Uterus (tissue), 4 donors: ENCODE data around the gene PTPRR. TPM values are rescaled to one million over a fixed set of nuclear protein-coding genes. Genes with fewer than 3 reads are reported as not detected.
"Not testable (repeated sequence)": the region's sequence is repeated elsewhere in the genome, so short reads cannot be mapped to it uniquely, and the experiment has no call there.

Source experiments
- DNase-seq, 2 donors: peaks; one replicate each; pipeline ENCODE4 v3.0.0-alpha.2; 2019 to 2020
- H3K27ac ChIP-seq, 2 donors: fragments of 200-600 bp; sonication (generic); 1 replicate in 1 of 2; 2 replicates in 1 of 2; pipeline ENCODE4 v1.5.1; 2016 to 2018
- H3K27me3 ChIP-seq, 2 donors: fragments of 200-600 bp; sonication (generic); one replicate each; pipeline ENCODE4 v1.5.1; 2018 to 2019; ENCODE audit warnings: control low read depth in 1 of 2
- H3K36me3 ChIP-seq, 2 donors: fragments of 200-600 bp; sonication (generic); one replicate each; pipeline ENCODE4 v1.5.1; 2019; ENCODE audit warnings: control low read depth in 1 of 2
- H3K4me1 ChIP-seq, 2 donors: fragments of 200-600 bp; sonication (generic); one replicate each; pipeline ENCODE4 v1.5.1; 2018 to 2019; ENCODE audit warnings: control low read depth in 1 of 2
- H3K4me3 ChIP-seq, 2 donors: fragments of 200-600 bp; sonication (generic); 1 replicate in 1 of 2; 2 replicates in 1 of 2; pipeline ENCODE4 v1.5.1; 2018 to 2019; ENCODE audit warnings: mild to moderate bottlenecking in 1 of 2
- H3K9me3 ChIP-seq, 2 donors: fragments of 200-600 bp; sonication (generic); one replicate each; pipeline ENCODE4 v1.5.1; 2019; ENCODE audit warnings: control low read depth in 1 of 2
- POLR2A ChIP-seq, 2 donors: fragments of 450-650 bp; IDR thresholded peaks; one replicate each; pipeline ENCODE4 v1.6.1; 2016; ENCODE audit warnings: antibody characterized with exemption in 2 of 2, mild to moderate bottlenecking in 1 of 2, moderate library complexity in 1 of 2
- intact Hi-C: fragments of 100-400 bp; cut with DNase I; formaldehyde crosslinking; loops from one replicate; pipeline ENCODE4 v1.15.1; 2023; ENCODE audit warnings: low total_unique reads
- total RNA-seq, 4 donors: library from RNA; depleted of rRNA in 3 of 4; stranded (reverse); fragments of >200 nt in 3 of 4; gene quantifications; one replicate each; pipeline versions ENCODE4 v1.1.0 to v1.2.4, GENCODE V29; 2014 to 2023
- TF ChIP-seq, protein P1 (sequence below), 4 experiments: fragments of 200-600 bp in 2 of 4; fragments of 450-650 bp in 2 of 4; sonication (generic) in 2 of 4; IDR thresholded peaks; one replicate each; pipeline ENCODE4 v1.5.1; 2016 to 2019; ENCODE audit warnings: antibody characterized with exemption in 4 of 4, mild to moderate bottlenecking in 2 of 4, moderate library complexity in 1 of 4
- donor health status: DM: yes; HTN: yes; CAD: no.

PTPRR gene
- total RNA-seq, 4 donors from 2014 or later, result 0.62 to 43.3 (median 7.6) TPM

GRCh38 chr12:70812136-70812535 lies 108.4 kb downstream of the PTPRR start:
- DNase-seq, result no peak
- no peak overlapping the region for H3K4me3 ChIP-seq
- no peaks in the 10 kb centered on the region for H3K27me3 ChIP-seq
- no peaks in the 10 kb centered on the region for H3K36me3 ChIP-seq
- no peak for TF ChIP-seq POLR2A (IDR thresholded peaks at IDR 0.05)
- TF ChIP-seq, protein P1, sequence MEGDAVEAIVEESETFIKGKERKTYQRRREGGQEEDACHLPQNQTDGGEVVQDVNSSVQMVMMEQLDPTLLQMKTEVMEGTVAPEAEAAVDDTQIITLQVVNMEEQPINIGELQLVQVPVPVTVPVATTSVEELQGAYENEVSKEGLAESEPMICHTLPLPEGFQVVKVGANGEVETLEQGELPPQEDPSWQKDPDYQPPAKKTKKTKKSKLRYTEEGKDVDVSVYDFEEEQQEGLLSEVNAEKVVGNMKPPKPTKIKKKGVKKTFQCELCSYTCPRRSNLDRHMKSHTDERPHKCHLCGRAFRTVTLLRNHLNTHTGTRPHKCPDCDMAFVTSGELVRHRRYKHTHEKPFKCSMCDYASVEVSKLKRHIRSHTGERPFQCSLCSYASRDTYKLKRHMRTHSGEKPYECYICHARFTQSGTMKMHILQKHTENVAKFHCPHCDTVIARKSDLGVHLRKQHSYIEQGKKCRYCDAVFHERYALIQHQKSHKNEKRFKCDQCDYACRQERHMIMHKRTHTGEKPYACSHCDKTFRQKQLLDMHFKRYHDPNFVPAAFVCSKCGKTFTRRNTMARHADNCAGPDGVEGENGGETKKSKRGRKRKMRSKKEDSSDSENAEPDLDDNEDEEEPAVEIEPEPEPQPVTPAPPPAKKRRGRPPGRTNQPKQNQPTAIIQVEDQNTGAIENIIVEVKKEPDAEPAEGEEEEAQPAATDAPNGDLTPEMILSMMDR (IDR thresholded peaks at IDR 0.05), result no peak
- H3K9me3 ChIP-seq, result no peaks in the 10 kb centered on the region
- intact Hi-C loops, result no loop called here
- no peak overlapping the region for H3K27ac ChIP-seq
- H3K4me1 ChIP-seq, result no peaks in the 10 kb centered on the region

DNA sequence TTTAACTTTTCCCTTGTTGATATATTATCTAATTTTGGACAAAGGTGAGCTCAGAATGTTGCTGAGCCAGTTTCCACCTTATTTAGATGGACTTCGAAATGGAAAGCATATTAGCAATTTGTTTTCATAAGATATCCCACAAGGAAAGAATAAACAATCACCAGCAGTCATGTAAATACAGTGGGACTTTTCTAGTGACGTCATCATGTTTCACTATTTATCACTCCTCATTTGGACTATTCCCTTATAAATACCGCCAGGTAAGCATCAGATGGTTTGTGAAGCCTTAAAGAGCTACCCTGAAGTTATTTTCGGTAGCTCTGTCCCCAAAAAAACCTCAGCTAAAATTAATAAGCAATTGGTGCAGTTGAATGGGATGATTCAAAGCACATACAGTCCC lies 110.7 kb downstream of the PTPRR start:
- DNase-seq, result no peak
- no peak for TF ChIP-seq POLR2A (IDR thresholded peaks at IDR 0.05)
- TF ChIP-seq, protein P1 (IDR thresholded peaks at IDR 0.05), result no peak
- Histone ChIP-seq H3K4me1 (no peaks in the 10 kb centered on the region), H3K36me3 (no peaks in the 10 kb centered on the region), H3K27me3 (no peaks in the 10 kb centered on the region), H3K27ac (no peak overlapping the region), H3K9me3 (no peaks in the 10 kb centered on the region), H3K4me3 (no peak overlapping the region)
- intact Hi-C loops, result no loop called here

- H3K9me3 ChIP-seq, H3K27me3 ChIP-seq, H3K4me1 ChIP-seq, H3K36me3 ChIP-seq, DNase-seq, H3K4me3 ChIP-seq, intact Hi-C loops, H3K27ac ChIP-seq: not testable (repeated sequence)
These were observed 112.5 kb downstream of the PTPRR start for GRCh38 chr12:70807993-70808392.

- Histone ChIP-seq H3K27ac (no peak overlapping the region), H3K9me3 (no peaks in the 10 kb centered on the region), H3K4me3 (no peak overlapping the region), H3K27me3 (no peaks in the 10 kb centered on the region), H3K4me1 (no peaks in the 10 kb centered on the region), H3K36me3 (no peaks in the 10 kb centered on the region)
- intact Hi-C loops, result no loop called here
- TF ChIP-seq, protein P1 (IDR thresholded peaks at IDR 0.05), result no peak
- TF ChIP-seq POLR2A (IDR thresholded peaks at IDR 0.05), result no peak
- no peak for DNase-seq
These were observed 113.7 kb downstream of the PTPRR start for GRCh38 chr12:70806827-70807226.

DNA sequence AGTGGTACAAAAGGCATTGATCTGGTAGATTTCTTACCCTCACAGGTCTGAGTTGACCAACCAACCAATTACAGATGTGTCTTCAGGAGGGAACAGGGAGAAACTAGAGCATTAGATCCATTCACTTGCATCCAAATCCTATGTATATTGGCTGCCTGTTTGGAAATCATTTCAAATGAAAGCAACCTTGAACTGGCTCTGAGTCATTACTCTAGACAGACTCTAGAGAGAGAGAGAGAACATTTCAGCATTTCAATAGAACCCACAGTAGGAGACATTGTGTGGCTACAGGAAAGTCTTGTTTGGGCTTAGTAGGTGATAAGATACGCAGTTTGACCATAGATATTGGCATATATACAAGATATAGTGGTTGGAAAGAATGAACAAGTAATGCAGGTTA lies 114.5 kb downstream of the PTPRR start:
- TF ChIP-seq POLR2A (IDR thresholded peaks at IDR 0.05), result no peak
- TF ChIP-seq, protein P1 (IDR thresholded peaks at IDR 0.05), result no peak
- no peaks in the 10 kb centered on the region for H3K4me1 ChIP-seq
- no peaks in the 10 kb centered on the region for H3K36me3 ChIP-seq
- intact Hi-C loops, result no loop called here
- no peaks in the 10 kb centered on the region for H3K9me3 ChIP-seq
- no peaks in the 10 kb centered on the region for H3K27me3 ChIP-seq
- no peak for DNase-seq
- H3K4me3 ChIP-seq, result no peak overlapping the region
- no peak overlapping the region for H3K27ac ChIP-seq
